ENCODE results near the gene ACYP2. TPM values are rescaled to one million over a fixed set of nuclear protein-coding genes. Genes with fewer than 3 reads are reported as not detected.
"Not testable (repeated sequence)": the region's sequence is repeated elsewhere in the genome, so short reads cannot be mapped to it uniquely, and the experiment has no call there.

ACYP2 gene
- total and polyA plus RNA-seq, 4 donors = 16.3 to 36.4 (median 24.8) TPM

GRCh38 chr2:54120950-54121349 is 5.5 kb downstream of the ACYP2 start:
- intact Hi-C loops (cut with DNase I) = no loop called here
- Histone ChIP-seq H3K27me3 (ENCODE audit: control insufficient read depth in 1 of 2, insufficient read depth in 2 of 2, low read length in 1 of 2) (no peaks in the 10 kb centered on the region), H3K4me1 (ENCODE audit: control insufficient read depth in 1 of 2, insufficient read depth in 2 of 2, low read length in 2 of 2) (peaks cover 3 to 4% of the 10 kb centered on the region in 2 donors), H3K27ac (ENCODE audit: low read depth in 1 of 2, low read length in 2 of 2) (no peak overlapping the region), H3K4me3 (ENCODE audit: low read length in 2 of 2) (no peak overlapping the region), H3K36me3 (ENCODE audit: control insufficient read depth in 1 of 2, insufficient read depth in 2 of 2, low read length in 1 of 2) (no peaks in the 10 kb centered on the region), H3K9me3 (ENCODE audit: control insufficient read depth, low read length) (no peaks in the 10 kb centered on the region)
- WGBS, 2 donors = 96 to 98% methylated on average over 8 of the region's 8 CpGs
- DNase-seq = no peak
- no peak for ATAC-seq (ENCODE audit: low FRiP score)

DNA sequence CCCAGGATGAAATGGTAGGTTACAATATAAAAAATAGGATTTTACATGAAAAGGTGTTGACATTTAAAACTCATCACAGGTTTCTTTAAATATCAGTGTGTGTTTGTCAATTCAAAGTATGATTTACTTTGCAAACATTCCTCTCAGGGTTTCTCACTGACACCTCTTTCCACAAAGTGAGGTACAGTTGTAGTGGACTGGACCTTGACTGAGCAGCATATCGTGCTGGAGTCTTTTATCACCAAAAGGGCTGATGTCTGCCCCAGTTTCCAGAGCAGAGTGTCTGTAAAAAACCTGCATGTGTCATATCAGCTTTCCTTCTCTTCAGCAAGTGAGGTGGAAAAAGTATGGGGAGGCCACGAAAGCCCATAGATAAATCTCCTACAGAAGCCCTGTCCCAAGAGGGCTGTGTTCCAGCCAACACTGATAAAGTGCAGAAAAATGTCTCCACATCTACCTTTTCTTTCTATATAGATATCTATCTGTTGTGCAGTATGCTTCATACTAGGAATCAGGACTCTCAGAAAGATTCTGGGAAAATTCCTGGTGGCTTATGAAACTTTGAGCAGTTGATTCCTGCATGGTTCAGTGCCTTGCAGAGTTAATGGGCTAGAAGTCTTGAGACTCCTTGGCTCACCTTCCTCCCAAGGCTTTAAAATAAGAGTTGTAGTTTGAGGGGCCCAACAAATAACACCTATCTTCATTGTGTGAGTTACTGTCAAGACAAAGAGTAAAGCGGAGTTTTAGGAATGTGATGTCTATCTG is 6.9 kb downstream of the ACYP2 start:
- 79 to 88% methylated on average over 3 of the region's 3 CpGs for WGBS, 2 donors
- Histone ChIP-seq H3K27me3 (ENCODE audit: control insufficient read depth in 1 of 2, insufficient read depth in 2 of 2, low read length in 1 of 2) (no peaks in the 10 kb centered on the region), H3K9me3 (ENCODE audit: control insufficient read depth, low read length) (no peaks in the 10 kb centered on the region), H3K4me1 (ENCODE audit: control insufficient read depth in 1 of 2, insufficient read depth in 2 of 2, low read length in 2 of 2) (peaks cover 3 to 4% of the 10 kb centered on the region in 2 donors), H3K4me3 (ENCODE audit: low read length in 2 of 2) (no peak overlapping the region), H3K27ac (ENCODE audit: low read depth in 1 of 2, low read length in 2 of 2) (peak overlapping the region; percentile 22 to 66), H3K36me3 (ENCODE audit: control insufficient read depth in 1 of 2, insufficient read depth in 2 of 2, low read length in 1 of 2) (no peaks in the 10 kb centered on the region)
- no peak for ATAC-seq (ENCODE audit: low FRiP score)
- DNase-seq = no peak
- intact Hi-C loops (cut with DNase I) = no loop called here

DNA sequence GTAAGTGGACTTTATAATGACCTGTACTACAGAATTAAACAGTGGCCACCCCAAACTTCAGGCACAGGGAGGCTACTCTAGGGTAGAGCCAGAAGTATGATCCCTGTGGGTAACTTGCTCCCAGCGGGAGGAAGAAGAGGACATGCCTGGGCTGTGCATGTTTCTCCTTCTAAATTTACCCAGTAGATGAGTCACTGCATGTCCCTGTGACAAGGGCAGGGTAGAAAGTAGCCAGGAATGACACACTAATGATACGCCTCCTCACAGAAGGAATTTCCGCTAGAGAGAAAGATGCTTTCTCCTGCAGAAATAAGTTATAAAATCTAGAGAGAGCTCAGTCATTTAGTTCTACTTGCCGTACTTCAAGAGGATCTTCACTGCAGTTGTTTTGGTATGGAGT is 7.5 kb downstream of the ACYP2 start:
- 43 to 44% methylated on average over 4 of the region's 4 CpGs for WGBS, 2 donors
- peak overlapping the region; percentile 22 to 64 for H3K27ac ChIP-seq (ENCODE audit: low read depth in 1 of 2, low read length in 2 of 2)
- H3K27me3 ChIP-seq (ENCODE audit: control insufficient read depth in 1 of 2, insufficient read depth in 2 of 2, low read length in 1 of 2) = no peaks in the 10 kb centered on the region
- peaks cover 3 to 4% of the 10 kb centered on the region in 2 donors for H3K4me1 ChIP-seq (ENCODE audit: control insufficient read depth in 1 of 2, insufficient read depth in 2 of 2, low read length in 2 of 2)
- no peaks in the 10 kb centered on the region for H3K9me3 ChIP-seq (ENCODE audit: control insufficient read depth, low read length)
- no peak overlapping the region for H3K4me3 ChIP-seq (ENCODE audit: low read length in 2 of 2)
- H3K36me3 ChIP-seq (ENCODE audit: control insufficient read depth in 1 of 2, insufficient read depth in 2 of 2, low read length in 1 of 2) = no peaks in the 10 kb centered on the region
- intact Hi-C loops (cut with DNase I) = no loop called here
- DNase-seq = no peak
- ATAC-seq (ENCODE audit: low FRiP score) = peak; percentile 74

GRCh38 chr2:54127174-54127573 is 11.8 kb downstream of the ACYP2 start:
- DNase-seq; H3K27ac ChIP-seq (ENCODE audit: low read depth in 1 of 2, low read length in 2 of 2); intact Hi-C loops (cut with DNase I); H3K4me3 ChIP-seq (ENCODE audit: low read length in 2 of 2); H3K9me3 ChIP-seq (ENCODE audit: control insufficient read depth, low read length); H3K36me3 ChIP-seq (ENCODE audit: control insufficient read depth in 1 of 2, insufficient read depth in 2 of 2, low read length in 1 of 2); ATAC-seq (ENCODE audit: low FRiP score); H3K4me1 ChIP-seq (ENCODE audit: control insufficient read depth in 1 of 2, insufficient read depth in 2 of 2, low read length in 2 of 2); H3K27me3 ChIP-seq (ENCODE audit: control insufficient read depth in 1 of 2, insufficient read depth in 2 of 2, low read length in 1 of 2): not testable (repeated sequence)
- 94 to 95% methylated on average over 2 of the region's 2 CpGs for WGBS, 2 donors

DNA sequence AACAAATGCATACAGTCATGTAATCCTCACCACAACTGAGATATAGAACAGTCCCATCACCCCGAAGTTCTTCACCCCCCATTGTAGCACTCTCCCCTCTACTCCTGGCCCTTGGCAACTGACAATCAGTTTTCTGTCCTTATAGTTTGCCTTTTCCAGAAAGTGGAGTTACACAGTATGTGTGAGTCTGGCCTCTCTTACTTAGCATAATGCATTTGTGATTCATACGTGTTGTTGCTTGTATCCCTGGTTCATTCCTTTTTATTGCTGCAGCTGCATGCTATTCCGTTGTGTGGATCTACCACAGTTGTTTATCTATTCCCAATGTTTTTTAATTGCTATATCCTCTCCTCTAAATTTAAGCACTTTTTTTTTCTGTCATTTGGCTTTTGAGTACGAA is 17.6 kb downstream of the ACYP2 start:
- H3K9me3 ChIP-seq (ENCODE audit: control insufficient read depth, low read length) = no peaks in the 10 kb centered on the region
- H3K27me3 ChIP-seq (ENCODE audit: control insufficient read depth in 1 of 2, insufficient read depth in 2 of 2, low read length in 1 of 2) = no peaks in the 10 kb centered on the region
- no peaks in the 10 kb centered on the region for H3K4me1 ChIP-seq (ENCODE audit: control insufficient read depth in 1 of 2, insufficient read depth in 2 of 2, low read length in 2 of 2)
- H3K36me3 ChIP-seq (ENCODE audit: control insufficient read depth in 1 of 2, insufficient read depth in 2 of 2, low read length in 1 of 2) = peaks cover 2 to 3% of the 10 kb centered on the region in 2 donors
- no peak overlapping the region for H3K27ac ChIP-seq (ENCODE audit: low read depth in 1 of 2, low read length in 2 of 2)
- no peak for DNase-seq
- no peak for ATAC-seq (ENCODE audit: low FRiP score)
- intact Hi-C loops (cut with DNase I) = no loop called here
- 94 to 97% methylated on average over 4 of the region's 4 CpGs for WGBS, 2 donors
- H3K4me3 ChIP-seq (ENCODE audit: low read length in 2 of 2) = no peak overlapping the region

DNA sequence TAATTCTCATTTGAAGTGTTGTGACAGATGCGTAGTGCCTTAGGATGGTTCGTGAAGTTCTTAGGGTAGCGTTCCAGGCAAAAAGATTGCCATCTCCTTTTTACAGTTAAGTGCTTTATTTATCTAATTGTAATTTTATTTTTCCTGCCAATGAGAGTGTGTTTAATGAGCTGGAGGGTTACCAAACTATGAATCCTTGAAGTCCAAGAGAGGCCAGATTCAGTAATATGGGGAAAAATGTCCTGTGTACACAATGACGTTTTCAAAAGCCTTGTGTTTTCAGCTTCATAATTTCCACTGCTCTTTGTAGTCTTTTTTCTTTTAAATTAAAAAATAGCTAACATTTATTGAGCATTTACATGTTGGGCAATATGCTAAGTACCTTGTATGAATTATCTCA is 23.8 kb downstream of the ACYP2 start:
- Histone ChIP-seq H3K27ac (ENCODE audit: low read depth in 1 of 2, low read length in 2 of 2) (no peak overlapping the region), H3K4me1 (ENCODE audit: control insufficient read depth in 1 of 2, insufficient read depth in 2 of 2, low read length in 2 of 2) (no peaks in the 10 kb centered on the region), H3K4me3 (ENCODE audit: low read length in 2 of 2) (no peak overlapping the region), H3K36me3 (ENCODE audit: control insufficient read depth in 1 of 2, insufficient read depth in 2 of 2, low read length in 1 of 2) (peaks cover 0 to 2% of the 10 kb centered on the region in 2 donors), H3K27me3 (ENCODE audit: control insufficient read depth in 1 of 2, insufficient read depth in 2 of 2, low read length in 1 of 2) (no peaks in the 10 kb centered on the region), H3K9me3 (ENCODE audit: control insufficient read depth, low read length) (no peaks in the 10 kb centered on the region)
- intact Hi-C loops (cut with DNase I) = no loop called here
- ATAC-seq (ENCODE audit: low FRiP score) = no peak
- DNase-seq = no peak
- WGBS, 2 donors = 81 to 83% methylated on average over 4 of the region's 4 CpGs

DNA sequence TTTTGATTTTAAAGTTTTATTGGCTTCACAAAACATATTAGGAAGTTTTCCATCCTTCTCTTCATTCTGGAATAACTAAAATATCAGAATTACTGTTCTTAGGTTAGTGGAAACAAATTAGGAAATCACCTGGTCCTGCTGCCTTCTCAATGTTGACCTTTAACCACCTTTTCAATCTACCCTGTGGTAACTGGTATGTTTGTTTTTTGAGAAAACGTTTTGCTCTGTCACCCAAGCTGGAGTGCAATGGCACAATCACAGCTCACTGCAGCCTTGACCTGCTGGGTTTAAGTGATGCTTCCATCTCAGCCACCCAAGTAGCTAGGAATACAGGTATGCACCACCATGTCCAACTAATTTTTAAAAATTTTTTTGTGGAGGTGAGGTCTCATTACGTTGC is 28.4 kb downstream of the ACYP2 start:
- Histone ChIP-seq H3K4me1 (ENCODE audit: control insufficient read depth in 1 of 2, insufficient read depth in 2 of 2, low read length in 2 of 2) (no peaks in the 10 kb centered on the region), H3K4me3 (ENCODE audit: low read length in 2 of 2) (no peak overlapping the region), H3K27ac (ENCODE audit: low read depth in 1 of 2, low read length in 2 of 2) (no peak overlapping the region), H3K9me3 (ENCODE audit: control insufficient read depth, low read length) (no peaks in the 10 kb centered on the region), H3K36me3 (ENCODE audit: control insufficient read depth in 1 of 2, insufficient read depth in 2 of 2, low read length in 1 of 2) (peaks cover 0 to 2% of the 10 kb centered on the region in 2 donors), H3K27me3 (ENCODE audit: control insufficient read depth in 1 of 2, insufficient read depth in 2 of 2, low read length in 1 of 2) (no peaks in the 10 kb centered on the region)
- intact Hi-C loops (cut with DNase I) = no loop called here
- 58 to 63% methylated on average over 2 of the region's 2 CpGs for WGBS, 2 donors
- ATAC-seq (ENCODE audit: low FRiP score) (no peak), DNase-seq (no peak)

GRCh38 chr2:54148391-54148790 is 33.0 kb downstream of the ACYP2 start:
- Histone ChIP-seq H3K9me3 (ENCODE audit: control insufficient read depth, low read length) (no peaks in the 10 kb centered on the region), H3K27ac (ENCODE audit: low read depth in 1 of 2, low read length in 2 of 2) (no peak overlapping the region), H3K4me3 (ENCODE audit: low read length in 2 of 2) (no peak overlapping the region), H3K27me3 (ENCODE audit: control insufficient read depth in 1 of 2, insufficient read depth in 2 of 2, low read length in 1 of 2) (no peaks in the 10 kb centered on the region), H3K4me1 (ENCODE audit: control insufficient read depth in 1 of 2, insufficient read depth in 2 of 2, low read length in 2 of 2) (no peaks in the 10 kb centered on the region), H3K36me3 (ENCODE audit: control insufficient read depth in 1 of 2, insufficient read depth in 2 of 2, low read length in 1 of 2) (peaks cover 0 to 2% of the 10 kb centered on the region in 2 donors)
- 95 to 99% methylated on average over 2 of the region's 2 CpGs for WGBS, 2 donors
- intact Hi-C loops (cut with DNase I) = no loop called here
- DNase-seq (no peak), ATAC-seq (ENCODE audit: low FRiP score) (no peak)

- H3K27ac ChIP-seq (ENCODE audit: low read depth in 1 of 2, low read length in 2 of 2) = no peak overlapping the region
- WGBS, 2 donors = 70 to 75% methylated on average over 3 of the region's 3 CpGs
- H3K36me3 ChIP-seq (ENCODE audit: control insufficient read depth in 1 of 2, insufficient read depth in 2 of 2, low read length in 1 of 2) = no peaks in the 10 kb centered on the region
- intact Hi-C loops (cut with DNase I) = no loop called here
- no peak overlapping the region for H3K4me3 ChIP-seq (ENCODE audit: low read length in 2 of 2)
- ATAC-seq (ENCODE audit: low FRiP score) (no peak), DNase-seq (no peak)
- H3K4me1 ChIP-seq (ENCODE audit: control insufficient read depth in 1 of 2, insufficient read depth in 2 of 2, low read length in 2 of 2) = no peaks in the 10 kb centered on the region
- H3K27me3 ChIP-seq (ENCODE audit: control insufficient read depth in 1 of 2, insufficient read depth in 2 of 2, low read length in 1 of 2) = no peaks in the 10 kb centered on the region
- H3K9me3 ChIP-seq (ENCODE audit: control insufficient read depth, low read length) = no peaks in the 10 kb centered on the region
Observed at GRCh38 chr2:54149638-54150441, 34.4 kb downstream of the ACYP2 start.

Measured in aorta (tissue), 5 donors.